Endothelial cell of umbilical vein (primary cell): ENCODE measurements around the gene ACD. TPM values are rescaled to one million over a fixed set of nuclear protein-coding genes. Genes with fewer than 3 reads are reported as not detected.

Source experiments
- BruUV-seq: library from RNA; stranded (reverse); fragments of 400-500 nt; replicated peaks from 2 replicates; lab custom pipeline; 2021; lab: Mats Ljungman, UMichigan
- CTCF ChIA-PET: fragments of 300-600, 350-600 bp; sonication (Branson Sonifier 250); formaldehyde crosslinking; loops from one replicate; lab custom pipeline; 2021; ENCODE audit warnings: antibody characterized with exemption, inconsistent platforms; lab: Charles Lee
- POLR2A ChIA-PET: fragments of 300-600, 350-600 bp; sonication (Branson Sonifier 250); formaldehyde crosslinking; loops from one replicate; lab custom pipeline; 2021; ENCODE audit warnings: antibody characterized with exemption, inconsistent platforms; lab: Charles Lee
- DNase-seq: peaks from one replicate; pipeline ENCODE4 v3.0.0-alpha.2; 2011; ENCODE audit warnings: low read depth, low spot score
- FAIRE-seq: peaks from 2 replicates; lab custom pipeline; 2011; peaks lifted over from hg19 to GRCh38; lab: Jason Lieb, UNC
- H2AFZ ChIP-seq: 2 replicates; pipeline ENCODE4 v1.6.0; 2012; ENCODE audit warnings: low read depth, low read length, control low read depth, inconsistent platforms
- H3K27ac ChIP-seq: 2 replicates; pipeline ENCODE4 v1.5.1; 2011; ENCODE audit warnings: low read depth, mild to moderate bottlenecking, control low read depth, low read length, moderate library complexity; ENCODE audit not compliant: insufficient read depth
- H3K27me3 ChIP-seq, 2 experiments: 2 replicates each; pipeline versions ENCODE4 v1.6.0 to v1.6.1; 2011; ENCODE audit warnings: low read length in 2 of 2, mixed read lengths in 1 of 2; ENCODE audit not compliant: control insufficient read depth in 2 of 2, insufficient read depth in 2 of 2
- H3K36me3 ChIP-seq, 2 experiments: 2 replicates in 1 of 2; 3 replicates in 1 of 2; pipeline ENCODE4 v1.5.1; 2011; ENCODE audit warnings: low read length in 2 of 2, mild to moderate bottlenecking in 1 of 2, moderate library complexity in 1 of 2; ENCODE audit not compliant: control insufficient read depth in 2 of 2, insufficient read depth in 2 of 2; ENCODE audit errors: extremely low read depth in 1 of 2
- H3K4me1 ChIP-seq: 3 replicates; pipeline ENCODE4 v1.5.1; 2011; ENCODE audit warnings: mild to moderate bottlenecking, low read length; ENCODE audit not compliant: control insufficient read depth, insufficient read depth; ENCODE audit errors: extremely low read depth
- H3K4me2 ChIP-seq: 2 replicates; pipeline ENCODE4 v1.6.1; 2011; ENCODE audit warnings: low read length, control low read depth, mixed read lengths; ENCODE audit not compliant: insufficient read depth
- H3K4me3 ChIP-seq, 3 experiments: fragments of 200-600 bp in 1 of 3; sonication (generic), shearing (Covaris generic) in 1 of 3; replicated peaks in 1 of 3; 2 replicates each; pipeline ENCODE4 v1.5.1; 2011 to 2016; ENCODE audit warnings: control low read depth in 3 of 3, low read length in 3 of 3, mild to moderate bottlenecking in 2 of 3, inconsistent platforms in 1 of 3, low read depth in 1 of 3, moderate library complexity in 1 of 3; ENCODE audit not compliant: insufficient read depth in 1 of 3
- H3K79me2 ChIP-seq: 2 replicates; pipeline ENCODE4 v1.6.0; 2012; ENCODE audit warnings: low read length, inconsistent platforms; ENCODE audit not compliant: control insufficient read depth, insufficient read depth
- H3K9ac ChIP-seq: replicated peaks from 2 replicates; pipeline ENCODE3; 2011; ENCODE audit warnings: low read length, control low read depth; ENCODE audit not compliant: insufficient read depth; ENCODE audit errors: extremely low read depth
- H3K9me1 ChIP-seq: replicated peaks from 3 replicates; pipeline ENCODE4 v1.6.0; 2011; ENCODE audit warnings: mild to moderate bottlenecking, low read length; ENCODE audit not compliant: control insufficient read depth, insufficient read depth; ENCODE audit errors: extremely low read depth
- H3K9me3 ChIP-seq: replicated peaks from 2 replicates; pipeline ENCODE4 v1.5.1; 2012; ENCODE audit warnings: low read length, inconsistent platforms; ENCODE audit not compliant: control insufficient read depth, insufficient read depth
- H4K20me1 ChIP-seq: replicated peaks from 2 replicates; pipeline ENCODE3; 2011; ENCODE audit warnings: mild to moderate bottlenecking, low read length; ENCODE audit not compliant: control insufficient read depth, insufficient read depth; ENCODE audit errors: extremely low read depth
- CTCF ChIP-seq, 2 donors: IDR thresholded peaks; 1 replicate in 1 of 2; 2 replicates in 1 of 2; pipeline ENCODE4 v1.5.1; 2011; ENCODE audit warnings: low read length in 2 of 2, mild to moderate bottlenecking in 2 of 2, moderate library complexity in 2 of 2, control low read depth in 1 of 2, inconsistent platforms in 1 of 2, low read depth in 1 of 2; ENCODE audit not compliant: insufficient read depth in 1 of 2; ENCODE audit errors: extremely low read depth in 1 of 2
- FOS ChIP-seq: IDR thresholded peaks from 2 replicates; pipeline ENCODE4 v1.6.1; 2011; ENCODE audit warnings: mild to moderate bottlenecking, low read length, moderate library complexity, borderline replicate concordance; ENCODE audit not compliant: insufficient read depth
- GATA2 ChIP-seq: IDR thresholded peaks from 2 replicates; pipeline ENCODE4 v1.7.0; 2011; ENCODE audit warnings: low read depth, mild to moderate bottlenecking, moderate library complexity, mixed read lengths, low read length; ENCODE audit not compliant: insufficient read length, insufficient read depth
- JUN ChIP-seq: IDR thresholded peaks from 2 replicates; pipeline ENCODE4 v1.6.1; 2011; ENCODE audit warnings: borderline replicate concordance, low read depth; ENCODE audit not compliant: insufficient read length, insufficient read depth
- MAX ChIP-seq: IDR thresholded peaks from 2 replicates; pipeline ENCODE4 v1.6.1; 2011; ENCODE audit not compliant: insufficient read depth, insufficient read length
- MYC ChIP-seq: IDR thresholded peaks from one replicate; pipeline ENCODE4 v1.6.1; 2011; ENCODE audit warnings: mild to moderate bottlenecking, low read depth, low read length
- POLR2A ChIP-seq: IDR thresholded peaks from 2 replicates; pipeline ENCODE4 v1.6.1; 2012; ENCODE audit warnings: low read depth, mild to moderate bottlenecking, control low read depth, low read length
- POLR2AphosphoS5 ChIP-seq: IDR thresholded peaks from 2 replicates; pipeline ENCODE4 v1.6.1; 2012; ENCODE audit warnings: low read depth, mild to moderate bottlenecking, control low read depth, low read length, moderate library complexity; ENCODE audit not compliant: insufficient read depth
- dilution Hi-C: fragments of 300-500 bp; cut with MboI; formaldehyde crosslinking; loops from one replicate; pipeline ENCODE4 v1.15.0; 2019; ENCODE audit warnings: low sequenced_read_pairs; ENCODE audit not compliant: extremely low pct_ligation_motif_present
- intact Hi-C: fragments of 100-400 bp; cut with micrococcal nuclease; formaldehyde crosslinking; loops from one replicate; pipeline ENCODE4 v1.10.0; 2022
- polyA plus RNA-seq, 4 experiments: library from polyadenylated mRNA; depleted of rRNA in 3 of 4; stranded (reverse) in 3 of 4; unstranded in 1 of 4; fragments of >200 nt; gene quantifications; 2 replicates each; pipeline versions ENCODE4 v1.2.1 to v1.2.3, GENCODE V29; 2011 to 2012; ENCODE audit warnings: missing spikeins in 1 of 4
- total RNA-seq: library from RNA; stranded (reverse); gene quantifications from 2 replicates; pipeline ENCODE4 v1.2.3, GENCODE V29; 2021

Gene ACD
- total and polyA plus RNA-seq, 2 donors (not counting 3 experiments of a cell fraction or from before 2014, with no cell fraction given), result 24.4 to 36.0 TPM

GRCh38 chr16:67683767-67684166 lies 23.7 kb upstream of the ACD start:
- Histone ChIP-seq H3K4me1 (peaks cover 9% of the 10 kb centered on the region), H3K9me1 (no peaks in the 10 kb centered on the region), H3K36me3 (peaks cover 4 to 20% of the 10 kb centered on the region in 2 experiments), H3K27ac (no peak overlapping the region), H2AFZ (no peak overlapping the region), H3K27me3 (no peaks in the 10 kb centered on the region), H3K4me3 (no peak overlapping the region), H3K79me2 (peaks cover 2% of the 10 kb centered on the region), H3K9ac (no peak overlapping the region), H4K20me1 (peaks cover 3% of the 10 kb centered on the region), H3K4me2 (no peak overlapping the region), H3K9me3 (no peaks in the 10 kb centered on the region)
- dilution Hi-C loops (loop anchor here (25.0 kb wide), 1 partner anchor 229 kb away; no protein-coding TSS in a partner anchor), intact Hi-C loops (no loop called here)
- TF ChIP-seq MYC (no peak), MAX (no peak), CTCF (IDR thresholded peaks at IDR 0.05; ENCODE audit: extremely low read depth in 1 of 2, insufficient read depth in 1 of 2, low read depth in 1 of 2, low read length in 2 of 2) (no peak), POLR2AphosphoS5 (no peak), GATA2 (no peak), JUN (no peak), FOS (no peak), POLR2A (no peak)
- no TSS peak for BruUV-seq
- ChIA-PET POLR2A (no interaction called here), CTCF (interaction anchor here (4.2 kb wide), 1 partner anchor 11 kb away, joined by 22 read pairs; no protein-coding TSS in a partner anchor)
- FAIRE-seq, result no peak
- no peak for DNase-seq
